ENCODE measurements around the gene CENPL. TPM values are rescaled to one million over a fixed set of nuclear protein-coding genes. Genes with fewer than 3 reads are reported as not detected.
A peak's percentile ranks its signal among the peaks of the same experiment; 100 is the strongest.

The CENPL gene
- total and polyA plus RNA-seq, 10 of the 15 experiments (the other 5 are each of a cell fraction or from before 2014, with no cell fraction given), result 14.9 to 32.1 (median 24.5) TPM

GRCh38 chr1:173867753-173868265 lies 43.1 kb upstream of the CENPL start, which contains the start of gene GAS5 (continued):
- TF ChIP-seq ZNF217 (IDR thresholded peaks at IDR 0.05), result no peak; the same call in 1 of the 2 replicates
- peak; percentile 95 for TF ChIP-seq CREM (IDR thresholded peaks at IDR 0.05; ENCODE audit: low read depth)
- TF ChIP-seq PAX5 (IDR thresholded peaks at IDR 0.05; ENCODE audit: borderline replicate concordance, low read depth, low read length), result 0 out of 2 replicates have a peak, but pooled peaks have one; percentile 63
- no peak for TF ChIP-seq EED (IDR thresholded peaks at IDR 0.05; ENCODE audit: low read depth)
- TF ChIP-seq NFIC (IDR thresholded peaks at IDR 0.05; ENCODE audit: low read depth, low read length), result no peak; the same call in 1 of the 2 replicates
- peak; percentile 46; the same call in 1 of the 2 replicates for TF ChIP-seq HCFC1 (IDR thresholded peaks at IDR 0.05; ENCODE audit: low read length)
- TF ChIP-seq YY1 (IDR thresholded peaks at IDR 0.05; ENCODE audit: low read depth, low read length), result peak; percentile 92
- TF ChIP-seq NR2F1 (conservative IDR thresholded peaks at IDR 0.05), result no peak; the same call in none of the 2 replicates
- no peak for TF ChIP-seq ZNF24 (IDR thresholded peaks at IDR 0.05)
- no peak for TF ChIP-seq ZZZ3 (IDR thresholded peaks at IDR 0.05; ENCODE audit: control insufficient read depth, insufficient read length, low read depth)
- TF ChIP-seq RUNX3 (IDR thresholded peaks at IDR 0.05; ENCODE audit: low read length), result peak; percentile 92
- TF ChIP-seq CBX5 (IDR thresholded peaks at IDR 0.05; ENCODE audit: low read depth), result no peak
- TF ChIP-seq CBX3 (IDR thresholded peaks at IDR 0.05; ENCODE audit: borderline replicate concordance, low read depth), result no peak
- TF ChIP-seq SUZ12 (IDR thresholded peaks at IDR 0.05; ENCODE audit: unreplicated experiment), result no peak
- TF ChIP-seq GATAD2B (conservative IDR thresholded peaks at IDR 0.05; ENCODE audit: low read depth), result no peak; the same call in none of the 2 replicates
- TF ChIP-seq NBN (IDR thresholded peaks at IDR 0.05), result peak; percentile 100
- TF ChIP-seq IRF4 (IDR thresholded peaks at IDR 0.05; ENCODE audit: low read depth, low read length), result 0 out of 2 replicates have a peak, but pooled peaks have one; percentile 29
- TF ChIP-seq USF2 (IDR thresholded peaks at IDR 0.05; ENCODE audit: borderline replicate concordance, low read depth, low read length), result peak; percentile 76
- TF ChIP-seq LARP7 (IDR thresholded peaks at IDR 0.05), result peak; percentile 81
- TF ChIP-seq TCF7 (IDR thresholded peaks at IDR 0.05; ENCODE audit: borderline replicate concordance), result no peak
- peak; percentile 99 for TF ChIP-seq HDGF (IDR thresholded peaks at IDR 0.05)
- TF ChIP-seq WRNIP1 (IDR thresholded peaks at IDR 0.05; ENCODE audit: borderline replicate concordance, low read depth, low read length), result no peak
- no peak for TF ChIP-seq ZBTB4 (CRISPR knock-in tag; IDR thresholded peaks at IDR 0.05)
- peak; percentile 87; the same call in 1 of the 2 replicates for TF ChIP-seq RB1 (IDR thresholded peaks at IDR 0.05; ENCODE audit: borderline replicate concordance)
- peak; percentile 94; the same call in 1 of the 2 replicates for TF ChIP-seq RBBP5 (conservative IDR thresholded peaks at IDR 0.05)
- no peak for TF ChIP-seq SMC3 (IDR thresholded peaks at IDR 0.05; ENCODE audit: borderline replicate concordance, low read length)
- TF ChIP-seq FOXM1 (IDR thresholded peaks at IDR 0.05; ENCODE audit: low read depth, low read length), result peak; percentile 1; the same call in 1 of the 2 replicates
- TF ChIP-seq SIX5 (IDR thresholded peaks at IDR 0.05; ENCODE audit: low read depth, low read length, severe bottlenecking), result no peak
- TF ChIP-seq RELB (IDR thresholded peaks at IDR 0.05; ENCODE audit: low read depth), result peak; percentile 39; the same call in 1 of the 2 replicates
- no peak; the same call in 1 of the 2 replicates for TF ChIP-seq DPF2 (IDR thresholded peaks at IDR 0.05)

Measured in GM12878 (cell line).